Activated CD4-positive, alpha-beta memory T cell treated with anti-CD3 and anti-CD28 coated beads, Interleukin-2, amount 10 ng/mL, durations not matched to agents 7 days and 5 days (primary cell): ENCODE measurements around the gene NKD1. TPM values are rescaled to one million over a fixed set of nuclear protein-coding genes. Genes with fewer than 3 reads are reported as not detected.

ENCODE experiments used
- CTCF ChIA-PET: fragments of 350-600 bp; sonication (Branson Sonifier 250); formaldehyde crosslinking; loops from one replicate; lab custom pipeline; 2021; ENCODE audit warnings: antibody characterized with exemption, inconsistent platforms; lab: Charles Lee
- POLR2A ChIA-PET: fragments of 350-600 bp; sonication (Branson Sonifier 250); formaldehyde crosslinking; loops from one replicate; lab custom pipeline; 2021; ENCODE audit warnings: antibody characterized with exemption; lab: Charles Lee
- DNase-seq: peaks from one replicate; pipeline ENCODE4 v3.0.0-alpha.2; 2020
- H3K27ac Mint-ChIP-seq: one replicate; pipeline ENCODE4 v1.8.0; 2021; ENCODE audit warnings: mild to moderate bottlenecking, mixed read lengths
- H3K27me3 Mint-ChIP-seq: one replicate; pipeline ENCODE4 v1.8.0; 2021; ENCODE audit warnings: mixed read lengths
- H3K36me3 Mint-ChIP-seq: one replicate; pipeline ENCODE4 v1.8.0; 2021; ENCODE audit warnings: low read depth, mixed read lengths
- H3K4me1 Mint-ChIP-seq: one replicate; pipeline ENCODE4 v1.8.0; 2021; ENCODE audit warnings: mixed read lengths
- H3K4me3 Mint-ChIP-seq: one replicate; pipeline ENCODE4 v1.8.0; 2021; ENCODE audit warnings: mild to moderate bottlenecking, mixed read lengths
- H3K9me3 Mint-ChIP-seq: one replicate; pipeline ENCODE4 v1.8.0; 2021; ENCODE audit warnings: mixed read lengths
- total RNA-seq, 2 experiments: library from RNA; stranded (reverse); gene quantifications; one replicate each; pipeline ENCODE4 v1.2.3, GENCODE V29; 2021

The NKD1 gene
- total RNA-seq, 2 experiments from 2014 or later: 0.95 to 1.9 TPM

- Mint-ChIP-seq H3K9me3 (no peaks in the 10 kb centered on the region), H3K4me3 (no peak overlapping the region), H3K36me3 (no peaks in the 10 kb centered on the region), H3K4me1 (peaks cover 2% of the 10 kb centered on the region), H3K27ac (no peak overlapping the region), H3K27me3 (no peaks in the 10 kb centered on the region)
- ChIA-PET CTCF (interaction anchor here (1.3 to 1.5 kb wide), 2 partner anchors 29 to 171 kb away, joined by 4 to 6 read pairs; no protein-coding TSS in a partner anchor), POLR2A (no interaction called here)
- DNase-seq: peak; percentile 33
Measured at GRCh38 chr16:50635505-50636392, 87.6 kb downstream of the NKD1 start.

- POLR2A ChIA-PET: no interaction called here
- H3K36me3 Mint-ChIP-seq: no peaks in the 10 kb centered on the region
- DNase-seq: no peak
- H3K4me3 Mint-ChIP-seq: no peak overlapping the region
- H3K27me3 Mint-ChIP-seq: no peaks in the 10 kb centered on the region
- H3K9me3 Mint-ChIP-seq: no peaks in the 10 kb centered on the region
- H3K27ac Mint-ChIP-seq: no peak overlapping the region
- peaks cover 2% of the 10 kb centered on the region for H3K4me1 Mint-ChIP-seq
- CTCF ChIA-PET: interaction anchor here (1.1 to 1.5 kb wide), 3 partner anchors 28 to 169 kb away, joined by 3 to 6 read pairs (median 4); no protein-coding TSS in a partner anchor
Measured at GRCh38 chr16:50636753-50637374, 88.7 kb downstream of the NKD1 start.

- no peaks in the 10 kb centered on the region for H3K36me3 Mint-ChIP-seq
- CTCF ChIA-PET: interaction anchor here (1.1 kb wide), 1 partner anchor 168 kb away, joined by 3 read pairs; no protein-coding TSS in a partner anchor
- H3K9me3 Mint-ChIP-seq: no peaks in the 10 kb centered on the region
- no peak overlapping the region for H3K27ac Mint-ChIP-seq
- H3K4me1 Mint-ChIP-seq: peaks cover 2% of the 10 kb centered on the region
- POLR2A ChIA-PET: no interaction called here
- no peaks in the 10 kb centered on the region for H3K27me3 Mint-ChIP-seq
- no peak for DNase-seq
- no peak overlapping the region for H3K4me3 Mint-ChIP-seq
Measured at GRCh38 chr16:50637716-50638602, 89.8 kb downstream of the NKD1 start.

- H3K9me3 Mint-ChIP-seq: no peaks in the 10 kb centered on the region
- ChIA-PET POLR2A (no interaction called here), CTCF (no interaction called here)
- no peaks in the 10 kb centered on the region for H3K27me3 Mint-ChIP-seq
- H3K36me3 Mint-ChIP-seq: no peaks in the 10 kb centered on the region
- H3K4me1 Mint-ChIP-seq: peaks cover 2% of the 10 kb centered on the region
- no peak overlapping the region for H3K4me3 Mint-ChIP-seq
- no peak for DNase-seq
- H3K27ac Mint-ChIP-seq: no peak overlapping the region
Measured at GRCh38 chr16:50638816-50639670, 90.8 kb downstream of the NKD1 start.

- Mint-ChIP-seq H3K9me3 (no peaks in the 10 kb centered on the region), H3K4me3 (no peak overlapping the region), H3K4me1 (peaks cover 2% of the 10 kb centered on the region), H3K27ac (no peak overlapping the region), H3K27me3 (no peaks in the 10 kb centered on the region), H3K36me3 (no peaks in the 10 kb centered on the region)
- no peak for DNase-seq
- POLR2A ChIA-PET: interaction anchor here (1.2 kb wide), 1 partner anchor 13 kb away, joined by 3 read pairs; no protein-coding TSS in a partner anchor
- CTCF ChIA-PET: no interaction called here
Measured at GRCh38 chr16:50640391-50640790, 92.2 kb downstream of the NKD1 start.

- Mint-ChIP-seq H3K27me3 (no peaks in the 10 kb centered on the region), H3K4me1 (no peaks in the 10 kb centered on the region), H3K9me3 (no peaks in the 10 kb centered on the region), H3K36me3 (no peaks in the 10 kb centered on the region), H3K4me3 (no peak overlapping the region), H3K27ac (no peak overlapping the region)
- ChIA-PET POLR2A (interaction anchor here (1.2 kb wide), 1 partner anchor 14 kb away, joined by 3 read pairs; no protein-coding TSS in a partner anchor), CTCF (no interaction called here)
- DNase-seq: no peak
Measured at GRCh38 chr16:50640919-50641817, 93.0 kb downstream of the NKD1 start.

GRCh38 chr16:50641818-50642187 is 93.6 kb downstream of the NKD1 start:
- Mint-ChIP-seq H3K27ac (no peak overlapping the region), H3K4me1 (no peaks in the 10 kb centered on the region), H3K36me3 (no peaks in the 10 kb centered on the region), H3K4me3 (no peak overlapping the region), H3K27me3 (no peaks in the 10 kb centered on the region), H3K9me3 (no peaks in the 10 kb centered on the region)
- DNase-seq: no peak
- POLR2A ChIA-PET: no interaction called here
- CTCF ChIA-PET: interaction anchor here (1.5 kb wide), 1 partner anchor 24 kb away, joined by 5 read pairs; no protein-coding TSS in a partner anchor

GRCh38 chr16:50642349-50642748 is 94.2 kb downstream of the NKD1 start:
- no peak for DNase-seq
- H3K9me3 Mint-ChIP-seq: no peaks in the 10 kb centered on the region
- no peaks in the 10 kb centered on the region for H3K36me3 Mint-ChIP-seq
- no peaks in the 10 kb centered on the region for H3K27me3 Mint-ChIP-seq
- H3K4me3 Mint-ChIP-seq: no peak overlapping the region
- H3K4me1 Mint-ChIP-seq: no peaks in the 10 kb centered on the region
- H3K27ac Mint-ChIP-seq: no peak overlapping the region
- CTCF ChIA-PET: interaction anchor here (1.5 kb wide), 1 partner anchor 23 kb away, joined by 5 read pairs; no protein-coding TSS in a partner anchor
- POLR2A ChIA-PET: no interaction called here

- Mint-ChIP-seq H3K4me3 (no peak overlapping the region), H3K27ac (no peak overlapping the region), H3K36me3 (no peaks in the 10 kb centered on the region), H3K4me1 (no peaks in the 10 kb centered on the region), H3K9me3 (no peaks in the 10 kb centered on the region), H3K27me3 (no peaks in the 10 kb centered on the region)
- POLR2A ChIA-PET: no interaction called here
- no peak for DNase-seq
- CTCF ChIA-PET: interaction anchor here (1.5 kb wide), 1 partner anchor 22 kb away, joined by 5 read pairs; no protein-coding TSS in a partner anchor
Measured at GRCh38 chr16:50643192-50643591, 95.0 kb downstream of the NKD1 start.

- Mint-ChIP-seq H3K36me3 (no peaks in the 10 kb centered on the region), H3K27ac (no peak overlapping the region), H3K4me3 (no peak overlapping the region), H3K4me1 (no peaks in the 10 kb centered on the region), H3K27me3 (no peaks in the 10 kb centered on the region), H3K9me3 (no peaks in the 10 kb centered on the region)
- DNase-seq: no peak
- ChIA-PET CTCF (interaction anchor here (1.2 to 1.4 kb wide), 2 partner anchors 162 to 275 kb away, joined by 3 to 4 read pairs; no protein-coding TSS in a partner anchor), POLR2A (no interaction called here)
Measured at GRCh38 chr16:50644245-50644644, 96.0 kb downstream of the NKD1 start.

GRCh38 chr16:50644729-50645128 is 96.5 kb downstream of the NKD1 start:
- Mint-ChIP-seq H3K9me3 (no peaks in the 10 kb centered on the region), H3K4me3 (no peak overlapping the region), H3K27ac (no peak overlapping the region), H3K4me1 (no peaks in the 10 kb centered on the region), H3K36me3 (no peaks in the 10 kb centered on the region), H3K27me3 (no peaks in the 10 kb centered on the region)
- ChIA-PET POLR2A (no interaction called here), CTCF (interaction anchor here (0.8 to 1.4 kb wide), 5 partner anchors 21 to 434 kb away, joined by 3 to 4 read pairs (median 4); no protein-coding TSS in a partner anchor)
- peak; percentile 28 for DNase-seq
